Mesenchymal stem cell (in vitro differentiated cells and primary cell): Measurements from ENCODE around the gene F3.
A peak's percentile ranks its signal among the peaks of the same experiment; 100 is the strongest.

Experiments
- DNase-seq: peaks from one replicate; pipeline ENCODE4 v3.0.0-alpha.2; 2013
- H2AFZ ChIP-seq: one replicate; pipeline ENCODE4 v1.6.1; 2013; ENCODE audit warnings: low read depth, mild to moderate bottlenecking, control low read depth, inconsistent platforms, low read length, moderate library complexity
- H2AK5ac ChIP-seq: 2 replicates; pipeline ENCODE4 v1.6.1; 2013; ENCODE audit warnings: low read length, moderate library complexity, mild to moderate bottlenecking, inconsistent platforms; ENCODE audit not compliant: severe bottlenecking
- H2BK120ac ChIP-seq: one replicate; pipeline ENCODE4 v1.6.1; 2013; ENCODE audit warnings: low read depth, mild to moderate bottlenecking, inconsistent platforms, low read length, moderate library complexity
- H2BK12ac ChIP-seq, 2 experiments: one replicate each; pipeline ENCODE4 v1.6.1; 2013; ENCODE audit warnings: inconsistent platforms in 2 of 2, low read length in 2 of 2, mild to moderate bottlenecking in 2 of 2, moderate library complexity in 2 of 2, control low read depth in 1 of 2
- H2BK15ac ChIP-seq: one replicate; pipeline ENCODE4 v1.6.1; 2013; ENCODE audit warnings: mild to moderate bottlenecking, low read depth, inconsistent platforms; ENCODE audit not compliant: poor library complexity, severe bottlenecking
- H2BK5ac ChIP-seq: 2 replicates; pipeline ENCODE4 v1.6.1; 2013; ENCODE audit warnings: low read depth, mild to moderate bottlenecking, low read length, control low read depth, inconsistent platforms; ENCODE audit not compliant: poor library complexity, severe bottlenecking
- H3K14ac ChIP-seq, 2 experiments: one replicate each; pipeline ENCODE4 v1.6.1; 2013; ENCODE audit warnings: inconsistent platforms in 2 of 2, low read length in 2 of 2, control low read depth in 1 of 2, mild to moderate bottlenecking in 1 of 2, moderate library complexity in 1 of 2
- H3K18ac ChIP-seq, 2 experiments: one replicate each; pipeline ENCODE4 v1.6.1; 2013; ENCODE audit warnings: inconsistent platforms in 2 of 2, low read length in 2 of 2, control low read depth in 1 of 2, low read depth in 1 of 2, mild to moderate bottlenecking in 1 of 2
- H3K23ac ChIP-seq, 2 experiments: one replicate each; pipeline ENCODE4 v1.6.1; 2013; ENCODE audit warnings: inconsistent platforms in 2 of 2, low read length in 2 of 2, mild to moderate bottlenecking in 2 of 2, moderate library complexity in 2 of 2, control low read depth in 1 of 2
- H3K27ac ChIP-seq: 2 replicates; pipeline ENCODE4 v1.5.1; 2013; ENCODE audit warnings: mild to moderate bottlenecking, moderate library complexity, low read length, control low read depth, inconsistent platforms; ENCODE audit not compliant: poor library complexity, severe bottlenecking
- H3K27me3 ChIP-seq, 2 experiments: 2 replicates each; pipeline versions ENCODE4 v1.6.1 to v1.7.0; 2013; ENCODE audit warnings: low read length in 2 of 2, mild to moderate bottlenecking in 2 of 2, moderate library complexity in 2 of 2, control low read depth in 1 of 2, inconsistent platforms in 1 of 2; ENCODE audit not compliant: control insufficient read depth in 1 of 2, insufficient read depth in 1 of 2
- H3K36me3 ChIP-seq, 2 experiments: 2 replicates each; pipeline versions ENCODE4 v1.6.1 to v1.7.0; 2013; ENCODE audit warnings: low read length in 2 of 2, control low read depth in 1 of 2, inconsistent platforms in 1 of 2, low read depth in 1 of 2, mild to moderate bottlenecking in 1 of 2; ENCODE audit not compliant: insufficient read depth in 2 of 2, control insufficient read depth in 1 of 2
- H3K4ac ChIP-seq, 2 experiments: one replicate each; pipeline ENCODE4 v1.6.1; 2013; ENCODE audit warnings: inconsistent platforms in 2 of 2, low read length in 2 of 2, mild to moderate bottlenecking in 2 of 2, moderate library complexity in 2 of 2, control low read depth in 1 of 2, low read depth in 1 of 2
- H3K4me1 ChIP-seq: 2 replicates; pipeline ENCODE4 v1.6.1; 2013; ENCODE audit warnings: low read depth, low read length, control low read depth; ENCODE audit not compliant: control insufficient read depth, insufficient read depth
- H3K4me2 ChIP-seq: 2 replicates; pipeline ENCODE4 v1.6.1; 2013; ENCODE audit warnings: low read length, mild to moderate bottlenecking, inconsistent platforms; ENCODE audit not compliant: poor library complexity, severe bottlenecking
- H3K4me3 ChIP-seq, 2 experiments: 2 replicates each; pipeline versions ENCODE4 v1.5.1 to v1.7.0; 2013; ENCODE audit warnings: low read length in 2 of 2, mild to moderate bottlenecking in 2 of 2, control low read depth in 1 of 2, low read depth in 1 of 2; ENCODE audit not compliant: insufficient read depth in 1 of 2
- H3K79me1 ChIP-seq: replicated peaks from 2 replicates; pipeline ENCODE4 v1.6.1; 2013; ENCODE audit warnings: mild to moderate bottlenecking, control low read depth, low read length, inconsistent platforms; ENCODE audit not compliant: poor library complexity, severe bottlenecking
- H3K9ac ChIP-seq: 2 replicates; pipeline ENCODE4 v1.7.0; 2013; ENCODE audit warnings: mild to moderate bottlenecking, low read length, moderate library complexity
- H3K9me3 ChIP-seq: 2 replicates; pipeline ENCODE4 v1.7.0; 2013; ENCODE audit warnings: mild to moderate bottlenecking, low read length; ENCODE audit not compliant: control insufficient read depth
- H4K8ac ChIP-seq: one replicate; pipeline ENCODE4 v1.6.1; 2013; ENCODE audit warnings: inconsistent platforms, mild to moderate bottlenecking, low read length, moderate library complexity
- H4K91ac ChIP-seq: one replicate; pipeline ENCODE4 v1.6.1; 2013; ENCODE audit warnings: mild to moderate bottlenecking, low read length, inconsistent platforms
- WGBS: methylation state at CpG from one replicate; pipeline ENCODE4 v1.1.7; 2013; ENCODE audit warnings: mixed read lengths; 5-methylcytosine and 5-hydroxymethylcytosine counted together

Gene F3

DNA sequence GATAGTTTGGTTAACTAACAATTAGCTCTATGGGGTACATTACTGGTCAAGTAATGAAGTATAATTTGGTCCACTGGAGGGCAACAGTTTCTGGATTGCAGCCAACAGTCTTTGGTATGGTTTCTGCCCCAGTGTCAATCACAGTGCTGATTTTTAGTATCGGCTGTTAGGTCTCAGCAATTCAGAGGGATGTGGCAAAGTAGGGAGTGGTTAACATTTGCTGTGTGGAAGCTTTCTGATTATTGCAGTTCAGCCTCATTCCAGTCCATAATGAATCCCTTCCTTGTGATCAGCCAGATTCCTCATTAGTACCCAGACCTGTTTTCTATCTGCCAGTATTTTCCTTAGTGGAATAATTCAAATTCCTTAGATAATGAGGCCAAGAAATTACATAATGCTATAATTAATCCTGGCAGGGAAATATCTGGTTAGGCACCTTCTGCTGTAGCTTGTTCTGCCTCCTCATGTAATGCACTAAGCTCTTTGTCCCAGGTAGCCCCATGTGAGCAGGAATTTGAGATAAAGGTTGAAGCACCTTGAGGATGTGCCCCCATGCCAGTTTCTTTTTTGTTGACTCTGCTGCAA, 14.0 kb downstream of the F3 start:
- no peak overlapping the region for H3K4ac ChIP-seq
- no peak overlapping the region for H2BK12ac ChIP-seq
- no peak overlapping the region for H2AFZ ChIP-seq
- H3K23ac ChIP-seq: no peak overlapping the region
- H3K4me3 ChIP-seq: no peak overlapping the region
- no peak overlapping the region for H3K27ac ChIP-seq
- H3K4me2 ChIP-seq: no peak overlapping the region
- H3K9ac ChIP-seq: no peak overlapping the region
- H2AK5ac ChIP-seq: peak overlapping the region; percentile 38
- H2BK15ac ChIP-seq: no peak overlapping the region
- H4K91ac ChIP-seq: no peak overlapping the region
- H4K8ac ChIP-seq: no peak overlapping the region
- no peak overlapping the region for H3K18ac ChIP-seq
- WGBS: 13% methylated on average over 1 of the region's 1 CpG
- DNase-seq: peak; percentile 81
- H2BK5ac ChIP-seq: no peak overlapping the region
- peaks cover 5 to 24% of the 10 kb centered on the region in 2 experiments for H3K36me3 ChIP-seq
- no peaks in the 10 kb centered on the region for H3K79me1 ChIP-seq
- H3K27me3 ChIP-seq: no peaks in the 10 kb centered on the region
- no peaks in the 10 kb centered on the region for H3K9me3 ChIP-seq
- no peaks in the 10 kb centered on the region for H3K4me1 ChIP-seq
- no peak overlapping the region for H2BK120ac ChIP-seq
- H3K14ac ChIP-seq: no peak overlapping the region

DNA sequence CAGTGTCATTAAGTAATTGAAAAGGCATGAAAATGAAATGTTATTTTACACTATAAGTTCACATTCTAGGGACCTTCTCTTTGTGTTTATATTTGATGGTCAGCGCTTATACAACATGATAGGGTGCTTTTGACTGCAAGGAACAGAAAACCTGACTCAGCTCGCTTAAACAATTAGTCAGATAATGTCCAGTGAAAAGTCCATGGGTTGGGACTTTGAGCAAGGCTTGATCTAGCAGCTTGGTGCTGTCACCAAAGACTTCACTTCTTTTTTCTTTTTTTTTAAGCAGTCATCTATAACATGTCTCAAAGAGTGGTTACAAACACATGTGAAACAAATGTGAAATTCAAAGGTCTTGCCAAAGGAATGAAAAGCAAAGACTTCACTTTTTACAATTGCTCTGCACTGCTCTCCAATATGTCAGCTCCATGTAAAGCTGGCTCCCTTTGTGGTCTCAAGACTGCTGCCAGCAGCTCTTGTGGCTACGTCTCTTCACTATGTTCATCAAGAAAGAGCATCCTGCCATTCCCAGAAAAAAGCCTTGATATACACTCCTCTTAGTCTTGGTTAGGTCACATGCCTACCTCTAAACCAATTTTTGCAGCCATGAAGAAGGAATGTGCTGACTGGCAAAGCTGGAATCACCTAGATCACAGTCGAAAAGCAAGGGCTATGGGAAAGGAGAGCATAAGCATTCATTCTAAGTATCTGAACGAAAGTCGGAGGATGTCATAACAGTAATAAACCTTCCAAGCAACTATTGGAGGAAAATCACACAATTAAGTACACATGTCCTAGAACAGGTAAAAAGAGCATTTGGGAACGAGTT, 15.2 kb downstream of the F3 start:
- Histone ChIP-seq H4K8ac (no peak overlapping the region), H3K14ac (no peak overlapping the region)

DNA sequence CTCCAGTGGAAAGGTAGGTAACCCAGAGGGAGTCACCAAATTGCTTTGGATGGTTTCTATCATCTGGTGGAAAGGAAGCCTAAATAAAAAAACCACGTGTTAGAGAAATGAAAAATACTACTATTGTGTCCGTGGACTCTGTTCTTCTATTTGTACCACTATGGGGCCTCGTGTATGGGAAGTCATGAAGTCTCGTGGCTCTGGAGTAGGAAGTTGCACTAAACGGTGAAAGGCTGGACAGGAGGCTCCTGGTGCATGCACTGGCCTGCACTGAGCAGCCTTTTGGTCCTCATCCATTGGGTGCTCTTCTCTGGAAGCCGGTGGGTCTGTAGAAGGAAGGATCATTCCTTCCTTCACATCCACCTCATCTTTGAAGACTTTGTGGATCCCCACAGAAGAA, 17.0 kb downstream of the F3 start:
- Histone ChIP-seq H3K36me3 (peaks cover 0 to 3% of the 10 kb centered on the region in 2 experiments), H3K4me3 (no peak overlapping the region), H3K27ac (no peak overlapping the region), H3K4me1 (no peaks in the 10 kb centered on the region), H3K14ac (no peak overlapping the region), H4K91ac (peak overlapping the region; percentile 14), H2BK5ac (no peak overlapping the region), H3K9me3 (no peaks in the 10 kb centered on the region), H3K18ac (no peak overlapping the region), H2AFZ (no peak overlapping the region), H2BK15ac (no peak overlapping the region), H4K8ac (no peak overlapping the region), H2BK120ac (no peak overlapping the region), H3K23ac (no peak overlapping the region), H2AK5ac (no peak overlapping the region), H2BK12ac (no peak overlapping the region), H3K4ac (no peak overlapping the region), H3K9ac (no peak overlapping the region), H3K27me3 (no peaks in the 10 kb centered on the region), H3K79me1 (no peaks in the 10 kb centered on the region), H3K4me2 (no peak overlapping the region)
- WGBS: 95% methylated on average over 5 of the region's 6 CpGs
- DNase-seq: no peak

More for the DNA sequence above, 15.2 kb downstream of the F3 start:
- DNase-seq: peak; percentile 62
- WGBS: 95% methylated on average over 6 of the region's 7 CpGs
- H3K9me3 ChIP-seq: no peaks in the 10 kb centered on the region
- H4K91ac ChIP-seq: no peak overlapping the region
- H3K4me1 ChIP-seq: no peaks in the 10 kb centered on the region
- H3K27me3 ChIP-seq: no peaks in the 10 kb centered on the region
- H2AFZ ChIP-seq: no peak overlapping the region
- no peak overlapping the region for H3K23ac ChIP-seq
- H2BK12ac ChIP-seq: peak overlapping the region in 1 of 2 experiments; percentile 51
- no peak overlapping the region for H2AK5ac ChIP-seq
- H3K36me3 ChIP-seq: peaks cover 2 to 13% of the 10 kb centered on the region in 2 experiments
- no peak overlapping the region for H2BK5ac ChIP-seq
- no peak overlapping the region for H2BK15ac ChIP-seq
- H2BK120ac ChIP-seq: no peak overlapping the region
- H3K4me3 ChIP-seq: no peak overlapping the region
- no peak overlapping the region for H3K4ac ChIP-seq
- no peaks in the 10 kb centered on the region for H3K79me1 ChIP-seq
- no peak overlapping the region for H3K18ac ChIP-seq
- H3K4me2 ChIP-seq: no peak overlapping the region
- H3K9ac ChIP-seq: no peak overlapping the region
- H3K27ac ChIP-seq: no peak overlapping the region

DNA sequence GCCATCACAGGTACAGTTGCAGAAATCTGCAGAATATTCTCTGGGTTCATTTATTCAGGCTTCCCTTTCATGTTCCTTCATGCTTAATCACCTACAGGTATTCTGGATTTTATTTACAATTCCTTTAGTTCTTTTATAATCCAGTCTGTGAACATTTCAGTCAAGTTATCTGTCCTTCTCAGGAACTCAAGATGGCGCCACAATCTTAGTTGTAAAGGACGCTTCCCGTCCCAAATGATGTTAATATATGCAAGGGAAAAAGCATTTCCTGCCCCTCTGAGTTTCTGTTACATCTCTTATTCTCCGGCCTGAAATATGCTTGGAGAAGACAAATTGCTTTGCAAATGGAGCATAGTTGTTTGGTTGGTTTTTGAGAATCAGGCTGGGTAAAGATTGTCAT, 19.3 kb downstream of the F3 start:
- H3K27me3 ChIP-seq: no peaks in the 10 kb centered on the region
- no peak overlapping the region for H3K4me2 ChIP-seq
- H4K91ac ChIP-seq: no peak overlapping the region
- no peak overlapping the region for H3K4me3 ChIP-seq
- no peak overlapping the region for H2BK12ac ChIP-seq
- 32% methylated on average over 4 of the region's 4 CpGs for WGBS
- H3K9me3 ChIP-seq: no peaks in the 10 kb centered on the region
- no peaks in the 10 kb centered on the region for H3K4me1 ChIP-seq
- no peak overlapping the region for H3K14ac ChIP-seq
- H2BK120ac ChIP-seq: no peak overlapping the region
- no peak overlapping the region for H3K18ac ChIP-seq
- H2BK15ac ChIP-seq: no peak overlapping the region
- H2AK5ac ChIP-seq: no peak overlapping the region
- H3K36me3 ChIP-seq: peaks cover 0 to 7% of the 10 kb centered on the region in 2 experiments
- peak overlapping the region; percentile 47 for H3K9ac ChIP-seq
- H3K4ac ChIP-seq: peak overlapping the region in 1 of 2 experiments; percentile 51
- no peaks in the 10 kb centered on the region for H3K79me1 ChIP-seq
- H2BK5ac ChIP-seq: no peak overlapping the region
- no peak overlapping the region for H4K8ac ChIP-seq
- peak; percentile 75 for DNase-seq
- H3K23ac ChIP-seq: no peak overlapping the region
- H2AFZ ChIP-seq: no peak overlapping the region
- no peak overlapping the region for H3K27ac ChIP-seq
